Fibroblast of pulmonary artery (primary cell): Measurements from ENCODE around the gene DNM1.

Source experiments
- DNase-seq: peaks from one replicate; pipeline ENCODE4 v3.0.0-alpha.2; 2010; ENCODE audit warnings: low read depth
- H3K4me3 ChIP-seq: replicated peaks from 2 replicates; pipeline ENCODE4 v1.5.1; 2011; ENCODE audit warnings: low read depth, mild to moderate bottlenecking, control low read depth, low read length, moderate library complexity
- CTCF ChIP-seq: IDR thresholded peaks from 2 replicates; pipeline ENCODE4 v1.5.1; 2011; ENCODE audit warnings: mild to moderate bottlenecking, control low read depth, low read length, inconsistent platforms; ENCODE audit errors: missing control alignments

The DNM1 gene

GRCh38 chr9:128285033-128285784 is 82.0 kb downstream of the DNM1 start:
- no peak for TF ChIP-seq CTCF
- no peak for DNase-seq
- no peak overlapping the region for H3K4me3 ChIP-seq

GRCh38 chr9:128286440-128286839 is 83.3 kb downstream of the DNM1 start:
- H3K4me3 ChIP-seq, result no peak overlapping the region
- peak; percentile 64 for DNase-seq
- TF ChIP-seq CTCF, result no peak

GRCh38 chr9:128288273-128289004 is 85.3 kb downstream of the DNM1 start:
- DNase-seq, result no peak
- H3K4me3 ChIP-seq, result no peak overlapping the region
- TF ChIP-seq CTCF, result no peak

GRCh38 chr9:128292009-128292408 is 88.8 kb downstream of the DNM1 start:
- H3K4me3 ChIP-seq, result no peak overlapping the region
- no peak for TF ChIP-seq CTCF
- DNase-seq, result no peak

- no peak for DNase-seq
- H3K4me3 ChIP-seq, result no peak overlapping the region
- no peak for TF ChIP-seq CTCF
These were observed 89.9 kb downstream of the DNM1 start for GRCh38 chr9:128293091-128293490.

- TF ChIP-seq CTCF, result no peak
- no peak overlapping the region for H3K4me3 ChIP-seq
- no peak for DNase-seq
These were observed 91.0 kb downstream of the DNM1 start for GRCh38 chr9:128294142-128294541.
